ENCODE measurements around the gene FAM131B.

GRCh38 chr7:143363016-143363937 lies 764 bp upstream of the FAM131B start:
- TF ChIP-seq CTCF (IDR thresholded peaks at IDR 0.05) (no peak), POLR2A (IDR thresholded peaks at IDR 0.05) (no peak)

All from ovary (tissue), 3 donors.